Kidney (tissue), 14 donors: ENCODE results near the gene ZNF81. TPM values are rescaled to one million over a fixed set of nuclear protein-coding genes. Genes with fewer than 3 reads are reported as not detected.
A peak's percentile ranks its signal among the peaks of the same experiment; 100 is the strongest.

ENCODE experiments used
- DNase-seq, 5 donors: peaks; one replicate each; pipeline ENCODE4 v3.0.0-alpha.2; 2013 to 2020
- FAIRE-seq: peaks from 2 replicates; lab custom pipeline; 2012; peaks lifted over from hg19 to GRCh38; lab: Jason Lieb, UNC
- H3K27ac ChIP-seq, 2 donors: one replicate each; pipeline ENCODE4 v1.7.0; 2013; ENCODE audit warnings: low read depth in 2 of 2, low read length in 2 of 2, inconsistent platforms in 1 of 2
- H3K27me3 ChIP-seq: one replicate; pipeline ENCODE4 v1.7.1; 2013; ENCODE audit warnings: low read length, inconsistent platforms; ENCODE audit not compliant: control insufficient read depth, insufficient read depth
- H3K36me3 ChIP-seq, 3 donors: one replicate each; pipeline versions ENCODE4 v1.7.0 to v1.7.1; 2013; ENCODE audit warnings: low read length in 3 of 3, control low read depth in 1 of 3, inconsistent platforms in 1 of 3; ENCODE audit not compliant: insufficient read depth in 3 of 3, control insufficient read depth in 2 of 3
- H3K4me1 ChIP-seq, 3 donors: one replicate each; pipeline versions ENCODE4 v1.7.0 to v1.7.1; 2013; ENCODE audit warnings: low read length in 3 of 3, inconsistent platforms in 1 of 3, low read depth in 1 of 3; ENCODE audit not compliant: control insufficient read depth in 2 of 3, insufficient read depth in 2 of 3
- H3K4me3 ChIP-seq, 3 donors: one replicate each; pipeline versions ENCODE4 v1.7.0 to v1.8.1; 2013; ENCODE audit warnings: low read length in 3 of 3, control low read depth in 1 of 3, inconsistent platforms in 1 of 3
- H3K9ac ChIP-seq, 3 donors: one replicate each; pipeline versions ENCODE4 v1.7.0 to v1.7.1; 2013; ENCODE audit warnings: low read length in 3 of 3, control low read depth in 1 of 3, inconsistent platforms in 1 of 3
- H3K9me3 ChIP-seq, 3 donors: one replicate each; pipeline versions ENCODE4 v1.7.0 to v1.7.1; 2013; ENCODE audit warnings: low read length in 3 of 3, control low read depth in 1 of 3, inconsistent platforms in 1 of 3; ENCODE audit not compliant: control insufficient read depth in 2 of 3, insufficient read depth in 1 of 3
- intact Hi-C: fragments of 100-400 bp; cut with DNase I; formaldehyde crosslinking; loops from one replicate; pipeline ENCODE4 v1.11.1; 2022
- polyA plus RNA-seq: library from polyadenylated mRNA; stranded (reverse); fragments of 350-450 nt; fragmentation: Illumina TruSeq; extraction: RNeasy Lipid Tissue Mini Kit (QIAGEN cat#74804); gene quantifications from one replicate; pipeline ENCODE4 v1.2.3, GENCODE V29; 2014; ENCODE audit warnings: low read depth, low replicate concordance; ENCODE audit not compliant: insufficient read depth
- total RNA-seq: library from RNA; stranded (reverse); fragmentation: NEBNext Ultra II Directional; extraction: Animal tissue kit (Norgen Biotek cat#: 25700); gene quantifications from one replicate; pipeline ENCODE4 v1.2.1, GENCODE V29; 2021
- TF ChIP-seq, protein P1 (sequence below): IDR thresholded peaks from 3 replicates; pipeline ENCODE4 v1.5.1; 2012; ENCODE audit warnings: mild to moderate bottlenecking, moderate library complexity, borderline replicate concordance; ENCODE audit not compliant: insufficient read depth; ENCODE audit errors: extremely low read depth
- donor health status: control.
- donor health status: control.
- donor health status: control.
- donor health status: control.
- donor health status: control.
- donor health status: DM: yes; HTN: yes; CAD: no.
- donor health status: Normal renal cell carcinoma (clear cell type).

ZNF81 gene
- total and polyA plus RNA-seq, 2 donors from 2014 or later, result 2.5 to 16.1 TPM

GRCh38 chrX:47933946-47934345 lies 97.2 kb downstream of the ZNF81 start:
- H3K27ac ChIP-seq, result no peak overlapping the region
- no peak for DNase-seq
- intact Hi-C loops, result no loop called here
- no peaks in the 10 kb centered on the region for H3K4me1 ChIP-seq
- H3K4me3 ChIP-seq, result no peak overlapping the region
- H3K27me3 ChIP-seq, result no peaks in the 10 kb centered on the region
- no peaks in the 10 kb centered on the region for H3K36me3 ChIP-seq
- no peaks in the 10 kb centered on the region for H3K9me3 ChIP-seq
- TF ChIP-seq, protein P1, sequence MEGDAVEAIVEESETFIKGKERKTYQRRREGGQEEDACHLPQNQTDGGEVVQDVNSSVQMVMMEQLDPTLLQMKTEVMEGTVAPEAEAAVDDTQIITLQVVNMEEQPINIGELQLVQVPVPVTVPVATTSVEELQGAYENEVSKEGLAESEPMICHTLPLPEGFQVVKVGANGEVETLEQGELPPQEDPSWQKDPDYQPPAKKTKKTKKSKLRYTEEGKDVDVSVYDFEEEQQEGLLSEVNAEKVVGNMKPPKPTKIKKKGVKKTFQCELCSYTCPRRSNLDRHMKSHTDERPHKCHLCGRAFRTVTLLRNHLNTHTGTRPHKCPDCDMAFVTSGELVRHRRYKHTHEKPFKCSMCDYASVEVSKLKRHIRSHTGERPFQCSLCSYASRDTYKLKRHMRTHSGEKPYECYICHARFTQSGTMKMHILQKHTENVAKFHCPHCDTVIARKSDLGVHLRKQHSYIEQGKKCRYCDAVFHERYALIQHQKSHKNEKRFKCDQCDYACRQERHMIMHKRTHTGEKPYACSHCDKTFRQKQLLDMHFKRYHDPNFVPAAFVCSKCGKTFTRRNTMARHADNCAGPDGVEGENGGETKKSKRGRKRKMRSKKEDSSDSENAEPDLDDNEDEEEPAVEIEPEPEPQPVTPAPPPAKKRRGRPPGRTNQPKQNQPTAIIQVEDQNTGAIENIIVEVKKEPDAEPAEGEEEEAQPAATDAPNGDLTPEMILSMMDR, result no peak
- FAIRE-seq, result no peak
- no peak overlapping the region for H3K9ac ChIP-seq

GRCh38 chrX:47936224-47936939 lies 99.7 kb downstream of the ZNF81 start:
- no peaks in the 10 kb centered on the region for H3K36me3 ChIP-seq
- no peak overlapping the region for H3K27ac ChIP-seq
- DNase-seq (peak in 2 of 5 donors; percentile 3 to 21), FAIRE-seq (no peak)
- H3K9ac ChIP-seq, result no peak overlapping the region
- no peaks in the 10 kb centered on the region for H3K4me1 ChIP-seq
- H3K27me3 ChIP-seq, result no peaks in the 10 kb centered on the region
- H3K9me3 ChIP-seq, result no peaks in the 10 kb centered on the region
- peak overlapping the region in 1 of 3 donors; percentile 33 for H3K4me3 ChIP-seq
- intact Hi-C loops, result no loop called here
- TF ChIP-seq, protein P1, result no peak

DNA sequence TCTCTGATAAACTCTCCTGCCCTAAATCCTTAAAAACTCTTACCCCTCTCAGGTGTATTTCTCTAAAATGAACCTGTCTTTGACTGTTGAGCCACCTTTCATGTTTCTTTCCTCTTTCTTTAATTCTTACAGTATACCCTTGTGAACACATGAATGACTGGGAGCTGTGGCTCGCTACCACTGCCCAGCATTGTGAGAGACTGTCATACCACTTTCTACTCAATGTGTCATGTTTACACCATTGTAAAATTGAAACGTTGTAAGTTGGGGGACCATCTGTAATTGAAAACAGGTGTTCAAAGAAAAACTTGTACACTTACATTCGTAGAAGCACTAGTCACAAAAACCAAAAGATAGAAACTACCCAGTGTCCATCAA lies 100.2 kb downstream of the ZNF81 start:
- Histone ChIP-seq H3K9me3 (no peaks in the 10 kb centered on the region), H3K9ac (no peak overlapping the region), H3K36me3 (no peaks in the 10 kb centered on the region), H3K4me3 (no peak overlapping the region), H3K4me1 (no peaks in the 10 kb centered on the region), H3K27me3 (no peaks in the 10 kb centered on the region), H3K27ac (no peak overlapping the region)
- DNase-seq (no peak), FAIRE-seq (no peak)
- intact Hi-C loops, result no loop called here
- TF ChIP-seq, protein P1, result no peak
